B cell (primary cell): Measurements from ENCODE around the gene PIGR. TPM values are rescaled to one million over a fixed set of nuclear protein-coding genes. Genes with fewer than 3 reads are reported as not detected.
A peak's percentile ranks its signal among the peaks of the same experiment; 100 is the strongest.

ENCODE experiments used
- ATAC-seq: fragments of 200-7000 bp; cut with Tn5 transposase; one replicate; pipeline ENCODE4 v1.10.0; 2021; ENCODE audit warnings: low read depth, mild to moderate bottlenecking, moderate number of reproducible peaks, moderate library complexity
- CTCF ChIA-PET: fragments of 350-600 bp; sonication (Branson Sonifier 250); formaldehyde crosslinking; loops from one replicate; lab custom pipeline; 2021; ENCODE audit warnings: antibody characterized with exemption, inconsistent platforms; lab: Charles Lee
- POLR2A ChIA-PET: fragments of 350-600 bp; sonication (Branson Sonifier 250); formaldehyde crosslinking; loops from one replicate; lab custom pipeline; 2021; ENCODE audit warnings: antibody characterized with exemption; lab: Charles Lee
- DNase-seq: peaks from one replicate; pipeline ENCODE4 v3.0.0; 2013
- H2AFZ ChIP-seq: 2 replicates; pipeline ENCODE4 v1.6.1; 2012; ENCODE audit warnings: mild to moderate bottlenecking, low read depth, low read length; ENCODE audit not compliant: insufficient read depth, poor library complexity, severe bottlenecking
- H3K27ac ChIP-seq, 2 donors: 1 replicate in 1 of 2; 2 replicates in 1 of 2; pipeline ENCODE4 v1.5.1; 2012 to 2013; ENCODE audit warnings: low read length in 2 of 2, mild to moderate bottlenecking in 2 of 2, moderate library complexity in 1 of 2
- H3K27me3 ChIP-seq, 4 experiments: fragments of 200-600 bp in 1 of 4; sonication (generic) in 1 of 4; replicated peaks in 1 of 4; 1 replicate in 2 of 4; 2 replicates in 2 of 4; pipeline versions ENCODE4 v1.6.1 to v1.7.0; 2013 to 2016; ENCODE audit warnings: low read length in 3 of 4, mild to moderate bottlenecking in 2 of 4, mixed read lengths in 1 of 4, moderate library complexity in 1 of 4; ENCODE audit not compliant: insufficient read depth in 4 of 4, control insufficient read depth in 3 of 4; ENCODE audit errors: control extremely low read depth in 1 of 4
- H3K36me3 ChIP-seq, 2 experiments: replicated peaks in 1 of 2; 1 replicate in 1 of 2; 2 replicates in 1 of 2; pipeline versions ENCODE4 v1.6.1 to v1.7.1; 2013; ENCODE audit warnings: low read length in 1 of 2; ENCODE audit not compliant: insufficient read depth in 2 of 2, control insufficient read depth in 1 of 2; ENCODE audit errors: control extremely low read depth in 1 of 2, extremely low read depth in 1 of 2
- H3K4me1 ChIP-seq, 2 donors: fragments of 200-600 bp in 1 of 2; sonication (generic) in 1 of 2; 1 replicate in 1 of 2; 2 replicates in 1 of 2; pipeline versions ENCODE4 v1.5.1 to v1.6.1; 2013 to 2017; ENCODE audit warnings: low read length in 2 of 2; ENCODE audit not compliant: control insufficient read depth in 2 of 2, insufficient read depth in 2 of 2
- H3K4me2 ChIP-seq: replicated peaks from 2 replicates; pipeline ENCODE3; 2012; ENCODE audit warnings: mild to moderate bottlenecking, low read depth, low read length; ENCODE audit not compliant: poor library complexity, severe bottlenecking
- H3K4me3 ChIP-seq, 5 experiments: fragments of 200-600 bp in 1 of 5; sonication (generic) in 1 of 5; 1 replicate in 3 of 5; 2 replicates in 2 of 5; pipeline versions ENCODE4 v1.5.1 to v1.7.0; 2011 to 2016; ENCODE audit warnings: low read length in 4 of 5, mild to moderate bottlenecking in 4 of 5, low read depth in 2 of 5, control low read depth in 1 of 5, moderate library complexity in 1 of 5; ENCODE audit not compliant: insufficient read depth in 1 of 5; ENCODE audit errors: control extremely low read depth in 1 of 5, extremely low read depth in 1 of 5
- H3K79me2 ChIP-seq: fragments of 200-600 bp; sonication (generic); one replicate; pipeline ENCODE4 v1.6.0; 2016; ENCODE audit warnings: low read length; ENCODE audit not compliant: control insufficient read depth, insufficient read depth
- H3K9ac ChIP-seq: fragments of 200-600 bp; sonication (generic); 2 replicates; pipeline ENCODE4 v1.6.1; 2017; ENCODE audit warnings: mild to moderate bottlenecking, low read length, moderate library complexity
- H3K9me3 ChIP-seq, 3 donors: one replicate each; pipeline versions ENCODE4 v1.6.1 to v1.7.1; 2013; ENCODE audit warnings: low read length in 2 of 3; ENCODE audit not compliant: control insufficient read depth in 2 of 3, insufficient read depth in 1 of 3; ENCODE audit errors: control extremely low read depth in 1 of 3
- H4K20me1 ChIP-seq: 2 replicates; pipeline ENCODE4 v1.6.0; 2012; ENCODE audit warnings: mild to moderate bottlenecking, low read length; ENCODE audit not compliant: insufficient read depth, control insufficient read depth, poor library complexity, severe bottlenecking
- H3K27ac Mint-ChIP-seq: one replicate; pipeline ENCODE4 v1.8.0; 2021; ENCODE audit warnings: mixed read lengths
- H3K27me3 Mint-ChIP-seq: one replicate; pipeline ENCODE4 v1.8.0; 2021; ENCODE audit warnings: mixed read lengths
- H3K4me1 Mint-ChIP-seq: one replicate; pipeline ENCODE4 v1.8.0; 2021; ENCODE audit warnings: mixed read lengths
- H3K4me3 Mint-ChIP-seq: one replicate; pipeline ENCODE4 v1.8.0; 2021; ENCODE audit warnings: mixed read lengths
- H3K9me3 Mint-ChIP-seq: one replicate; pipeline ENCODE4 v1.8.0; 2022; ENCODE audit warnings: mixed read lengths; ENCODE audit not compliant: insufficient read depth
- EZH2 ChIP-seq: IDR thresholded peaks from 2 replicates; pipeline ENCODE4 v1.6.1; 2012; ENCODE audit warnings: borderline replicate concordance, low read depth, mild to moderate bottlenecking, moderate library complexity, low read length; ENCODE audit not compliant: insufficient read depth, poor library complexity, severe bottlenecking
- WGBS: methylation state at CpG from one replicate; pipeline ENCODE4 v1.1.5; 2013; ENCODE audit warnings: missing lambda C conversion rate; ENCODE audit not compliant: insufficient coverage; 5-methylcytosine and 5-hydroxymethylcytosine counted together
- intact Hi-C: fragments of 100-400 bp; cut with micrococcal nuclease; formaldehyde crosslinking; loops from one replicate; pipeline ENCODE4 v1.10.0; 2022
- polyA plus RNA-seq: library from polyadenylated mRNA; depleted of rRNA; stranded (reverse); fragments of >200 nt; gene quantifications from 2 replicates; pipeline ENCODE4 v1.2.3, GENCODE V29; 2012
- total RNA-seq, 2 donors: library from RNA; stranded (reverse); fragments of 120-200 nt in 1 of 2; gene quantifications; 1 replicate in 1 of 2; 2 replicates in 1 of 2; pipeline versions ENCODE4 v1.2.3 to v1.2.4, GENCODE V29; 2013 to 2022
- TF ChIP-seq, protein P1 (sequence below): fragments of 200-600 bp; IDR thresholded peaks from one replicate; pipeline ENCODE4 v1.8.0; 2022; ENCODE audit warnings: antibody characterized with exemption, mild to moderate bottlenecking

The PIGR gene
- total and polyA plus RNA-seq, 2 donors (not counting 1 experiment from before 2014, with no cell fraction given): 0.31 to 1.1 TPM

DNA sequence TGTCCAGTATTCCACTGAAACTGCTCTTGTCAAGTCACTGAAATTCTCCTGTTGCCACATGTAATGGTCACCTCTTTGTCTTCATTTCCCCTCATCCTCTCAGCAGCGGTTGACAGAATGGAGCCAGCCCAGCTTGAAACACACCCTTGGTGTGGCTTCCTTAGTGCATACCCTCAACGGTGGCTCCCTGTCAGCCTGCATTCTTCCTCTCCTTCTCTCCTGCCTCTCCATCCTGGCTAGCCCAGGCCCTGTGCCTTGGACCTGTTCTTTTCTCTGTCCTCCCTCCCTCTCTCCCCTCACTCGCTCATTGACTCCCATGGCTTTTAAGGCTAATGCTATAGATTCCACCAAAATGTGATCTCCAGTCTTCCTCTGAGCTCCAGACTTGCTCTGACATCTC is 28.2 kb downstream of the PIGR start:
- POLR2A ChIA-PET: interaction anchor here (0.6 to 8.6 kb wide), 6 partner anchors 9 to 209 kb away, joined by 3 to 69 read pairs (median 8); no protein-coding TSS in a partner anchor
- Histone ChIP-seq H3K4me3 (peak overlapping the region; percentile 69 to 99 (median 84)), H2AFZ (no peak overlapping the region), H3K79me2 (peaks cover 100% of the 10 kb centered on the region), H3K9me3 (no peaks in the 10 kb centered on the region), H3K27ac (peak overlapping the region; percentile 15 to 88), H3K27me3 (no peaks in the 10 kb centered on the region), H3K9ac (peak overlapping the region; percentile 96), H4K20me1 (peaks cover 75% of the 10 kb centered on the region), H3K36me3 (peaks cover 3 to 74% of the 10 kb centered on the region in 2 experiments), H3K4me1 (peaks cover 61 to 65% of the 10 kb centered on the region in 2 donors), H3K4me2 (peak overlapping the region; percentile 81)
- ATAC-seq: no peak
- H3K27ac Mint-ChIP-seq: peak overlapping the region; percentile 87
- H3K4me1 Mint-ChIP-seq: peaks cover 63% of the 10 kb centered on the region
- no peak for DNase-seq
- WGBS: 22% methylated on average over 3 of the region's 3 CpGs
- intact Hi-C loops: loop anchor here (10.0 kb wide), 1 partner anchor 443 kb away; the partner anchor contains the start of gene IKBKE
- H3K4me3 Mint-ChIP-seq: no peak overlapping the region
- H3K9me3 Mint-ChIP-seq: no peaks in the 10 kb centered on the region
- CTCF ChIA-PET: interaction anchor here (1.0 to 13.0 kb wide), 13 partner anchors 11 to 308 kb away, joined by 3 to 723 read pairs (median 6); partner anchors contain the start of gene IL20
- TF ChIP-seq, protein P1, sequence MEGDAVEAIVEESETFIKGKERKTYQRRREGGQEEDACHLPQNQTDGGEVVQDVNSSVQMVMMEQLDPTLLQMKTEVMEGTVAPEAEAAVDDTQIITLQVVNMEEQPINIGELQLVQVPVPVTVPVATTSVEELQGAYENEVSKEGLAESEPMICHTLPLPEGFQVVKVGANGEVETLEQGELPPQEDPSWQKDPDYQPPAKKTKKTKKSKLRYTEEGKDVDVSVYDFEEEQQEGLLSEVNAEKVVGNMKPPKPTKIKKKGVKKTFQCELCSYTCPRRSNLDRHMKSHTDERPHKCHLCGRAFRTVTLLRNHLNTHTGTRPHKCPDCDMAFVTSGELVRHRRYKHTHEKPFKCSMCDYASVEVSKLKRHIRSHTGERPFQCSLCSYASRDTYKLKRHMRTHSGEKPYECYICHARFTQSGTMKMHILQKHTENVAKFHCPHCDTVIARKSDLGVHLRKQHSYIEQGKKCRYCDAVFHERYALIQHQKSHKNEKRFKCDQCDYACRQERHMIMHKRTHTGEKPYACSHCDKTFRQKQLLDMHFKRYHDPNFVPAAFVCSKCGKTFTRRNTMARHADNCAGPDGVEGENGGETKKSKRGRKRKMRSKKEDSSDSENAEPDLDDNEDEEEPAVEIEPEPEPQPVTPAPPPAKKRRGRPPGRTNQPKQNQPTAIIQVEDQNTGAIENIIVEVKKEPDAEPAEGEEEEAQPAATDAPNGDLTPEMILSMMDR: no peak
- TF ChIP-seq EZH2: no peak
- no peaks in the 10 kb centered on the region for H3K27me3 Mint-ChIP-seq

DNA sequence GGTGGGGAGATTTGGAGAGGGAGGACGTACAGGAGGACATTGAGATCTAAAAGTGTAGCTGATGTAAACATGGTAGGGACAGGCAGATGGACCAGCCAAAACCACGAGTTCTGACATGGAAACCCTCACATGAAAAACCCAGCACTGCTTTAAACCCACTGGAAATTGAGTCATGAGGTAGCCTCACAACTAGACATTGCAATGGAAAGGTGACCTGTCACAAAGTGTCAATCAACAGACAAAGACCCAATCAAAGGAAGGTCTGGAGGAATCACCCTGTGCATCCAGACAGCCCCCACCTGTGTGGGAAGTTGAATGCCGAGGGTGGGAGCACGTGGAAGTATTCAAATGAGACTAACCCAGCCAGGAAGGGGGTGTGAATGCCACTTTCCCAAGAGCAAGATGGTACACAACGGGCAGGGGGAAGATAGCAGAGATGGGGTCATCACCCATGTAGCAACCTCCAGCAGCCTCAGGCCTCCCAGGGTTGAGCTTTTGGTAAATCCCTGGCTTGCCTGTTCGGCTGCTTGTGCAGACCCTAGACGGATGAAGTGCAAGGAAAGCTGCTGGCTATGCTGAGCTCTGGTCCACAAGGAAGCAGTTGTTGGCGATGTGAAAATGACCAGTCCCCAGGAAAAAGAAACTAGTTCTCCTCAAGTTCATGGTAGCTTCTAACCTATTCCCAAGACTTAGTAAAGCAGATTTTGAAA is 30.1 kb downstream of the PIGR start:
- H3K4me3 ChIP-seq: peak overlapping the region; percentile 17 to 99 (median 72)
- intact Hi-C loops: loop anchor here (10.0 kb wide), 1 partner anchor 441 kb away; the partner anchor contains the start of gene IKBKE
- no peaks in the 10 kb centered on the region for H3K9me3 Mint-ChIP-seq
- H3K36me3 ChIP-seq: peaks cover 10 to 93% of the 10 kb centered on the region in 2 experiments
- H3K27ac Mint-ChIP-seq: peak overlapping the region; percentile 84
- H3K4me1 Mint-ChIP-seq: peaks cover 82% of the 10 kb centered on the region
- no peaks in the 10 kb centered on the region for H3K27me3 Mint-ChIP-seq
- H3K9ac ChIP-seq: peak overlapping the region; percentile 96
- TF ChIP-seq EZH2: no peak
- TF ChIP-seq, protein P1: no peak
- H3K79me2 ChIP-seq: peaks cover 99% of the 10 kb centered on the region
- WGBS: 38% methylated on average over 7 of the region's 8 CpGs
- H3K4me3 Mint-ChIP-seq: no peak overlapping the region
- CTCF ChIA-PET: interaction anchor here (0.9 to 13.0 kb wide), 7 partner anchors 9 to 304 kb away, joined by 4 to 723 read pairs (median 19); partner anchors contain the start of gene EIF2D
- peak overlapping the region; percentile 26 to 88 for H3K27ac ChIP-seq
- ATAC-seq (no peak), DNase-seq (no peak)
- H2AFZ ChIP-seq: no peak overlapping the region
- peak overlapping the region; percentile 81 for H3K4me2 ChIP-seq
- H4K20me1 ChIP-seq: peaks cover 94% of the 10 kb centered on the region
- no peaks in the 10 kb centered on the region for H3K27me3 ChIP-seq
- H3K4me1 ChIP-seq: peaks cover 69 to 72% of the 10 kb centered on the region in 2 donors
- POLR2A ChIA-PET: interaction anchor here (1.1 to 8.6 kb wide), 3 partner anchors 9 to 15 kb away, joined by 3 to 69 read pairs (median 11); no protein-coding TSS in a partner anchor
- no peaks in the 10 kb centered on the region for H3K9me3 ChIP-seq
